Measurements from ENCODE around the gene PHF8.

The PHF8 gene

DNA sequence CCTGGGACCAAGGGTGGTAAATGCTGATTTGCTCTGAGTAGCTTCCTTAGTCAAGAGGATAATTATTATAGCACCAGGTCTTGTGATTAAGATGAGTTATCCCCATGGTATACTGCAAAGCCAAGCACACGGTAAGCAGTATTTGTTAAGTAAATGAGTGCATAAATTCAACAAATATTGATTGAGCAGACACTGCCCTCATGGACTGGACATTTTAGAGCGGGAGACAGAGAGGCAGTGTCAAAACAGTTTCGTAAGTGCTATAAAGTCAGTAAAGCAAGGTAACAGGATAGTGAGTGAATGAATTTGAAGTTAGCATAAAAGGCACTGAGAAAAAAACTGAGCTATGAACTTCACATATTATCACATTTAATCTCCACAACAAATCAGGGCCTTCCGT, 13.9 kb downstream of the PHF8 start:
- no peaks in the 10 kb centered on the region for H3K36me3 ChIP-seq (ENCODE audit: control insufficient read depth, insufficient read depth, low read length)
- WGBS, 2 experiments: 89 to 98% methylated on average over 4 of the region's 4 CpGs
- no peaks in the 10 kb centered on the region for H3K27me3 ChIP-seq (ENCODE audit: control insufficient read depth, insufficient read depth, low read length, poor library complexity, severe bottlenecking)
- no peak overlapping the region for H3K27ac ChIP-seq (ENCODE audit: insufficient read depth, low read depth, low read length, poor library complexity, severe bottlenecking)
- no peaks in the 10 kb centered on the region for H3K9me3 ChIP-seq (ENCODE audit: control insufficient read depth, low read length)
- no peaks in the 10 kb centered on the region for H3K4me1 ChIP-seq (ENCODE audit: control insufficient read depth, insufficient read depth, low read length)
- no peak overlapping the region for H3K4me3 ChIP-seq (ENCODE audit: insufficient read depth, low read depth, low read length)

DNA sequence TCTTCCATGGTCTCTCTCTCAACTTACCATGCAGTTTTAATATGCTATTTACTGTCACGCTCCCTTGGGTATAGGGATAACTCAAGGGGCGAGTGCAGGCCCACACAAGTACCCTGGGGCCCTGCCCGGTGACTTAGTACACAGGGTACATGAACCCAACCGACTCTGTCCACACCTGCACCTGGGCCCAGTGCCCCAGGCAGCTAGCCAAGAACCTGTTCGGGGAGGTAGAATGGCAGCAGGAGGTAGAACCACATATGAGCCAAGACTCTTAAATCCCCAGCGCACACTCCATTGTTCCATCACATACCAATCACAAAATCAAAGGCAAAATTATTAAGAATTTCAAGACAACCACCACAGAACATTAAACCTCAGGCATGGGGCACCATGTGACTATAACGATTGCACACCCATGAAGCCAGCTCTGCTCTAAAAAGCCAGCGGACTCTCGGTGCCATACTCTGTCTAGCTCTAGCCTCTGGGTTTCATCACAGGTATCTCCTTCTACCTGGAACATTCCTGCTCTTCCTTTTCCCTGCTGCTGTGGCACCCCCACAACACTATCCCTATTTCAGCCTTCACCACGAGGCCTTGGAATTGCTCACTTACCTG, 14.6 kb downstream of the PHF8 start:
- Histone ChIP-seq H3K4me3 (ENCODE audit: insufficient read depth, low read depth, low read length) (no peak overlapping the region), H3K27me3 (ENCODE audit: control insufficient read depth, insufficient read depth, low read length, poor library complexity, severe bottlenecking) (no peaks in the 10 kb centered on the region), H3K9me3 (ENCODE audit: control insufficient read depth, low read length) (no peaks in the 10 kb centered on the region), H3K36me3 (ENCODE audit: control insufficient read depth, insufficient read depth, low read length) (no peaks in the 10 kb centered on the region), H3K4me1 (ENCODE audit: control insufficient read depth, insufficient read depth, low read length) (no peaks in the 10 kb centered on the region), H3K27ac (ENCODE audit: insufficient read depth, low read depth, low read length, poor library complexity, severe bottlenecking) (no peak overlapping the region)
- 92 to 94% methylated on average over 10 of the region's 10 CpGs for WGBS, 2 experiments

DNA sequence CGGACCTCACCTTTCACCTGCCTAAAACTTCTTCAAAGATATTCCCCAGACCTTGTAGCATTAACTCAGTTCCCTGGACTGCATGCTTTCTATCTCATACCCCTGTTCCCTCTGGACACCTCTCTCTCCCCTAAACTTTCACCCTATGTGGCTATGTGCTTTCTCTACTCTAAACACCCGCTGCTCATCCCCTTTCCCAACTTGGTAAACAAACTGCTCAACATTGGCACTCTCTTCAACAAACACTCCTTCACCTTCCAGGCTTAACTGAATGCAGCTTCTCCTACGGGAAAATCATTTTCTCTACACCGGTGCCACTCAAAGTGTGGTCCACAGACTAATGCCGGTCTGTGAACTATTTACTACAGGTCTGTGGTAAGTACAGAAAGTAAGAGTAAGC, 19.9 kb downstream of the PHF8 start:
- peaks cover 6% of the 10 kb centered on the region for H3K36me3 ChIP-seq (ENCODE audit: control insufficient read depth, insufficient read depth, low read length)
- no peaks in the 10 kb centered on the region for H3K4me1 ChIP-seq (ENCODE audit: control insufficient read depth, insufficient read depth, low read length)
- H3K27ac ChIP-seq (ENCODE audit: insufficient read depth, low read depth, low read length, poor library complexity, severe bottlenecking): no peak overlapping the region
- H3K9me3 ChIP-seq (ENCODE audit: control insufficient read depth, low read length): no peaks in the 10 kb centered on the region
- 93 to 97% methylated on average over 4 to 5 of the region's 5 CpGs for WGBS, 2 experiments
- H3K4me3 ChIP-seq (ENCODE audit: insufficient read depth, low read depth, low read length): no peak overlapping the region
- no peaks in the 10 kb centered on the region for H3K27me3 ChIP-seq (ENCODE audit: control insufficient read depth, insufficient read depth, low read length, poor library complexity, severe bottlenecking)

DNA sequence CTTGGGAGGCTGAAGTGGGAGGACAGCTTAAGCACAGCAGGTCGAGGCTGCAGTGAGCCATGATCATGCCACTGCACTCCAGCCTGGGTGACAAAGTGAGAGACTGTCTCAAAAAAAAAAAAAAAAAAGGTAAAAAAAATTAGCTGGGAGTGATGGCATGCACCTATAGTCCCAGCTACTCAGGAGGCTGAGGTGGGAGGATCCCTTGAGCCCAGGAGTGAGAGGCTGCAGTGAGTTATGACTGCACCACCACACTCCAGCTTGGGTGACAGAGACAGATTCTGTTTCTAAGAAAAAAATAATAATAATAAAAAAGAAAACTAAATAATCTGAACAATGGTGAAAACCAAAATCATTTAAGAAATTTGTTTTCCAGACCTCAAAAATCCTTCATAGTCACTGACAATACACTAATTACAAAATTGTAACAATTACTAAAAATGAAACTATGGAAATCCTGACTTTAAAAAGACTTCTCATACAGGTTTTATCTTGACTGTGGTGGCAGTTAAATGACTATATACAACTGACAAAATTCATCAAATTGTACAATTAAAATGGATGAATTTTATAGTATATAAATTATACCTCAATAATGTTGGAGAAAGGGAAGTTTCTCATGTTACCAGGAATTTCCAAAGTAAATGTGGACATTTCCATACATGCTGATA, 31.3 kb downstream of the PHF8 start:
- Histone ChIP-seq H3K4me3 (ENCODE audit: insufficient read depth, low read depth, low read length) (no peak overlapping the region), H3K27me3 (ENCODE audit: control insufficient read depth, insufficient read depth, low read length, poor library complexity, severe bottlenecking) (no peaks in the 10 kb centered on the region), H3K4me1 (ENCODE audit: control insufficient read depth, insufficient read depth, low read length) (no peaks in the 10 kb centered on the region), H3K9me3 (ENCODE audit: control insufficient read depth, low read length) (no peaks in the 10 kb centered on the region), H3K36me3 (ENCODE audit: control insufficient read depth, insufficient read depth, low read length) (peaks cover 8% of the 10 kb centered on the region), H3K27ac (ENCODE audit: insufficient read depth, low read depth, low read length, poor library complexity, severe bottlenecking) (no peak overlapping the region)
- WGBS, 2 experiments: 87 to 96% methylated on average over 1 of the region's 1 CpG

DNA sequence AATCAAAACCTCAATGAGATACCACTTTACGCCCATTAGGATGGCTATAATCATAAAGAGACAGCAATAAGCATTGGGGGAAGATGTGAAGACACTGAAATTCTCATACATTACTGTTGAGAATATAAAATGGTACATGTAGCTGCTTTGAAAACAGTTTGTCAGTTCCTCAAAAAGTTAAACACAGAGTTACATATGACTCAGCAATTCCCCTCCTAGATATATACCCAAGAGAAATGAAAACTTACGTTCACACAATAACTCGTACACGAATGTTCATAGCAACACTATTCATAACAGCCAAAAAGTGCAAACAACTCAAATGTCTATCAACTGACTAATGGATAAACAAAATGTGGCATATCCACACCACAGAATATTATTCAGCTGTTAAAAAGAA, 36.6 kb downstream of the PHF8 start:
- H3K36me3 ChIP-seq (ENCODE audit: control insufficient read depth, insufficient read depth, low read length): no peaks in the 10 kb centered on the region
- no peak overlapping the region for H3K27ac ChIP-seq (ENCODE audit: insufficient read depth, low read depth, low read length, poor library complexity, severe bottlenecking)
- H3K9me3 ChIP-seq (ENCODE audit: control insufficient read depth, low read length): no peaks in the 10 kb centered on the region
- no peak overlapping the region for H3K4me3 ChIP-seq (ENCODE audit: insufficient read depth, low read depth, low read length)
- WGBS, 2 experiments: 93 to 100% methylated on average over 4 of the region's 4 CpGs
- no peaks in the 10 kb centered on the region for H3K4me1 ChIP-seq (ENCODE audit: control insufficient read depth, insufficient read depth, low read length)
- no peaks in the 10 kb centered on the region for H3K27me3 ChIP-seq (ENCODE audit: control insufficient read depth, insufficient read depth, low read length, poor library complexity, severe bottlenecking)

DNA sequence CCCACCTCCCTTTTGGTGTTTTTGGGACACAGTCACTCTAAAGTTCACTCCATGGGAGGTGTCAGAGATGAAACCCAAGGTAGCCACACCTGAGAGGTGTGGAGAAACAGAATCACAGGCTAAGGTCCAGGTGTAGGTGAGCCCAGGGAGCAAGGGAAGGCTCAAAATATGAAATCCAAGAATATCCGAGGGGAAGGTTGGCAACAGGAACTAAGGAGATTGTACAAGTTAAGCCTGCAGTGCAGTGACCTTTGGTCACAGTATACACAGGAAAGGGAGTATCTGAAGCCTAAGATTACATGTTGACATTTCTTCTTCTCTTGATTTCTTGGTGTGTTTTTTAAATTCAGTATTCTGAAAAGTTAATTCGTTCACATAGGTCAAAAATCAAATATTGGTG, 46.5 kb downstream of the PHF8 start:
- Histone ChIP-seq H3K27ac (ENCODE audit: insufficient read depth, low read depth, low read length, poor library complexity, severe bottlenecking) (no peak overlapping the region), H3K4me3 (ENCODE audit: insufficient read depth, low read depth, low read length) (no peak overlapping the region), H3K9me3 (ENCODE audit: control insufficient read depth, low read length) (no peaks in the 10 kb centered on the region), H3K27me3 (ENCODE audit: control insufficient read depth, insufficient read depth, low read length, poor library complexity, severe bottlenecking) (no peaks in the 10 kb centered on the region), H3K4me1 (ENCODE audit: control insufficient read depth, insufficient read depth, low read length) (no peaks in the 10 kb centered on the region), H3K36me3 (ENCODE audit: control insufficient read depth, insufficient read depth, low read length) (no peaks in the 10 kb centered on the region)
- 99 to 100% methylated on average over 2 of the region's 2 CpGs for WGBS, 2 experiments

DNA sequence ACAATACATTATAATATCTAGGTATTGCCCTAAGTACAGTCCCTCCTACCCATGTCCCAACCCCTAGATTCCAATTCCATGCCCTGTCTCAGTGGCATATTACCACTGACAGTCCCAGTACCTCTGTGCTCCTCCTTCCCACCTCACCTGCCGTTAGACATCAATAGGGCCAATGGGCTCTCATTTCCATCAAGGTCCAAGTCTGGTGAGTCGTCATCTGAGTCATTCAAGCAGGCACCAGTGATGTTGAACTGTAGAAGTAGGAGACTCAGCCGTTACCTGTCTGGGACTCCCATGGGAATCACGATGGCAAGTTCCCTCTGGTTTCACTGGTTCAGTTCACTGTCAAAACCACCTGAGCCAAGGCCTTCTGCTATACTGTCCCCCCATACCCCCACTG, 51.7 kb downstream of the PHF8 start:
- WGBS, 2 experiments: 89 to 95% methylated on average over 4 of the region's 4 CpGs
- Histone ChIP-seq H3K4me1 (ENCODE audit: control insufficient read depth, insufficient read depth, low read length) (no peaks in the 10 kb centered on the region), H3K9me3 (ENCODE audit: control insufficient read depth, low read length) (no peaks in the 10 kb centered on the region), H3K27ac (ENCODE audit: insufficient read depth, low read depth, low read length, poor library complexity, severe bottlenecking) (no peak overlapping the region), H3K27me3 (ENCODE audit: control insufficient read depth, insufficient read depth, low read length, poor library complexity, severe bottlenecking) (no peaks in the 10 kb centered on the region), H3K36me3 (ENCODE audit: control insufficient read depth, insufficient read depth, low read length) (no peaks in the 10 kb centered on the region), H3K4me3 (ENCODE audit: insufficient read depth, low read depth, low read length) (no peak overlapping the region)

DNA sequence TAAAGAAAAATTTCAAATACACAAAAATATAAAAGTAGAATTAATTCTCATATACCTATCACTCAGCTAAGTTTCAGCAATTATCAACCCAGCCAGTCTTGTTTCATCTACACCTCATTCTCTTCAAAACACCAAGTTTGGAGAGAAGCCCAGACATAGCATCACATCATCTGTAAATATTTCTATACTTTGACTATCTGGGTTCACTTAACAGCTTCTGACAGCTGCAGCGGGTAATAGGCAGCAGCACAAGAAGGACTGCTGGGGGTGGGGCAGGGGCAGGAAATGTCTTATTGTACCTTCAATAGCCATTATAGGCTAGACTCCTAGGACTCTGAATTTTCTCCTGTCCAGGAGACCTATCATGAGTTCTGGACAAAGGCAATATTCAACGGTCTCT, 54.1 kb downstream of the PHF8 start:
- no peak overlapping the region for H3K27ac ChIP-seq (ENCODE audit: insufficient read depth, low read depth, low read length, poor library complexity, severe bottlenecking)
- no peaks in the 10 kb centered on the region for H3K36me3 ChIP-seq (ENCODE audit: control insufficient read depth, insufficient read depth, low read length)
- no peaks in the 10 kb centered on the region for H3K4me1 ChIP-seq (ENCODE audit: control insufficient read depth, insufficient read depth, low read length)
- H3K4me3 ChIP-seq (ENCODE audit: insufficient read depth, low read depth, low read length): no peak overlapping the region
- 96 to 100% methylated on average over 1 to 2 of the region's 2 CpGs for WGBS, 2 experiments
- H3K27me3 ChIP-seq (ENCODE audit: control insufficient read depth, insufficient read depth, low read length, poor library complexity, severe bottlenecking): no peaks in the 10 kb centered on the region
- no peaks in the 10 kb centered on the region for H3K9me3 ChIP-seq (ENCODE audit: control insufficient read depth, low read length)

DNA sequence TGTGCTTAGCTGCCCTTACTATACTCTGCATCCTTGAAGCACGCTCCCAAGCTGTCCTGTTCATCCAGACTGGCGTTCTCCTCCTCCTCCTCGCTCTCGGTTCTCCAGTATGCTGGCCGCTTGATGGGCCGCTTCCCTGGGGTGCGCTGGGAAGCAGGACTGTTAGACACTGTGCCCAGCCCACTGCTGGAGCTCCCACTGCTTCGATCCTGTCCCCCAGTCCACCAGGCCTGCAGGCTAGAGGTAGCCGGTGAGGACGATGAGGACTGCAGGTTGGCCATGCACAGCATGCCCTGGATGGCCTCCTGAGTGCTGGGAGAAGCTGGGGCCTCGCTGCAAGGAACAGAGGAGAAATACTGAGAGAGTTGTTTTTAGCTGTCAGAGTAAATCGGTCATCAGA, 59.4 kb downstream of the PHF8 start:
- Histone ChIP-seq H3K36me3 (ENCODE audit: control insufficient read depth, insufficient read depth, low read length) (peaks cover 4% of the 10 kb centered on the region), H3K27me3 (ENCODE audit: control insufficient read depth, insufficient read depth, low read length, poor library complexity, severe bottlenecking) (no peaks in the 10 kb centered on the region), H3K4me3 (ENCODE audit: insufficient read depth, low read depth, low read length) (no peak overlapping the region), H3K4me1 (ENCODE audit: control insufficient read depth, insufficient read depth, low read length) (no peaks in the 10 kb centered on the region), H3K27ac (ENCODE audit: insufficient read depth, low read depth, low read length, poor library complexity, severe bottlenecking) (no peak overlapping the region), H3K9me3 (ENCODE audit: control insufficient read depth, low read length) (no peaks in the 10 kb centered on the region)
- WGBS, 2 experiments: 96% methylated on average over 12 of the region's 12 CpGs

DNA sequence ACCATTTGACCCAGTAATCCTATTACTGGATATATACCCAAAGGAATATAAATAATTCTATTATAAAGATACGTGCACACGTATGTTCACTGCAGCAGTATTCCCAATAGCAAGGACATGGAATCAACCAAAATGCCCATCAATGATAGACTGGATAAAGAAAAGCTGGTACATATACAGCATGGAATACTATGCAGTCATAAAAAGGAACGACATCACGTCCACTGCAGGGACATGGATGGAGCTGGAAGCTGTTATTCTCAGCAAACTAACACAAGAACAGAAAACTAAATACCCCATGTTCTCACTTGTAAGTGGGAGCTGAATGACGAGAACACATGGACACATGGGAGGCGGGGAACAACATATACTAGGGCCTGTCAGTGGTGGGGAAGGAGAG, 69.7 kb downstream of the PHF8 start:
- Histone ChIP-seq H3K4me3 (ENCODE audit: insufficient read depth, low read depth, low read length) (no peak overlapping the region), H3K36me3 (ENCODE audit: control insufficient read depth, insufficient read depth, low read length) (peaks cover 9% of the 10 kb centered on the region), H3K27ac (ENCODE audit: insufficient read depth, low read depth, low read length, poor library complexity, severe bottlenecking) (no peak overlapping the region), H3K27me3 (ENCODE audit: control insufficient read depth, insufficient read depth, low read length, poor library complexity, severe bottlenecking) (no peaks in the 10 kb centered on the region), H3K4me1 (ENCODE audit: control insufficient read depth, insufficient read depth, low read length) (no peaks in the 10 kb centered on the region), H3K9me3 (ENCODE audit: control insufficient read depth, low read length) (no peaks in the 10 kb centered on the region)
- WGBS, 2 experiments: 92 to 100% methylated on average over 4 to 6 of the region's 6 CpGs
